SW 1271 (cell line): ENCODE measurements around the gene PTPRN2.

Source experiments
- DNase-seq, 2 experiments: peaks; one replicate each; lab custom pipeline; 2025; lab: John Stamatoyannopoulos, UW

The PTPRN2 gene

GRCh38 chr7:157532068-157532467 lies 1055.6 kb downstream of the PTPRN2 start:
- DNase-seq = no peak

GRCh38 chr7:157529768-157530560 lies 1057.7 kb downstream of the PTPRN2 start:
- no peak for DNase-seq

- DNase-seq = no peak
Measured at GRCh38 chr7:157528785-157529341, 1058.8 kb downstream of the PTPRN2 start.

- DNase-seq = no peak
Measured at GRCh38 chr7:157527686-157528085, 1059.9 kb downstream of the PTPRN2 start.

GRCh38 chr7:157526913-157527634 lies 1060.5 kb downstream of the PTPRN2 start:
- no peak for DNase-seq

GRCh38 chr7:157526005-157526912 lies 1061.4 kb downstream of the PTPRN2 start:
- DNase-seq = no peak

- DNase-seq = no peak
Measured at GRCh38 chr7:157525491-157525915, 1062.1 kb downstream of the PTPRN2 start.

GRCh38 chr7:157524731-157525130 lies 1062.9 kb downstream of the PTPRN2 start:
- DNase-seq = no peak

- no peak for DNase-seq
Measured at GRCh38 chr7:157523766-157524421, 1063.7 kb downstream of the PTPRN2 start.

- DNase-seq = no peak
Measured at GRCh38 chr7:157523371-157523765, 1064.3 kb downstream of the PTPRN2 start.

GRCh38 chr7:157522954-157523353 lies 1064.7 kb downstream of the PTPRN2 start:
- no peak for DNase-seq

GRCh38 chr7:157522189-157522588 lies 1065.4 kb downstream of the PTPRN2 start:
- no peak for DNase-seq

GRCh38 chr7:157521752-157522151 lies 1065.9 kb downstream of the PTPRN2 start:
- no peak for DNase-seq

GRCh38 chr7:157521061-157521731 lies 1066.4 kb downstream of the PTPRN2 start:
- no peak for DNase-seq

- DNase-seq = no peak
Measured at GRCh38 chr7:157520249-157520648, 1067.4 kb downstream of the PTPRN2 start.

GRCh38 chr7:157519798-157520244 lies 1067.8 kb downstream of the PTPRN2 start:
- DNase-seq = no peak

- DNase-seq = no peak
Measured at GRCh38 chr7:157519246-157519645, 1068.4 kb downstream of the PTPRN2 start.

- DNase-seq = no peak
Measured at GRCh38 chr7:157518514-157519175, 1069.0 kb downstream of the PTPRN2 start.

- DNase-seq = no peak
Measured at GRCh38 chr7:157517782-157518513, 1069.7 kb downstream of the PTPRN2 start.
